ENCODE measurements around the gene OOSP3.

DNA sequence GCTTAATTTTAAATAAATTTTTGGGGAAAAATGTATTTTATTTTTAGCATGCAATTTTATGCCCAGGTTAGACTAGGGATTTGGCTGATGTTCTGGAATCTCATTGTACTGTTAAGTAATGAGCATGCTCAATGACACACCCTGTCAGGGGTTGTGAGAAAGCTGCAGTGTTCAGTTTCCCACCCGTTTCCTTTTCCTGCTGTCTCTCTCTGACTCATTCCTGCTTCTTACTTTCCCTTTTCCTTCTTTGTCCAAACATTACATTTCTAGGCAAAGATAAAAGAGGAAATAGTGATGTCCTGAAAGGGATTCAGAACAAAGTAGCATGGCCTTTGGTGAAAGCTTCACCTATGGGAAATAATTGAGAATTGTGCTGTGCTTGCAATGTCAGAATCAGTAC is 22.7 kb downstream of the OOSP3 start:
- TF ChIP-seq TP53 (CRISPR knock-in tag; IDR thresholded peaks at IDR 0.05), result no peak
- TF ChIP-seq, protein P1, sequence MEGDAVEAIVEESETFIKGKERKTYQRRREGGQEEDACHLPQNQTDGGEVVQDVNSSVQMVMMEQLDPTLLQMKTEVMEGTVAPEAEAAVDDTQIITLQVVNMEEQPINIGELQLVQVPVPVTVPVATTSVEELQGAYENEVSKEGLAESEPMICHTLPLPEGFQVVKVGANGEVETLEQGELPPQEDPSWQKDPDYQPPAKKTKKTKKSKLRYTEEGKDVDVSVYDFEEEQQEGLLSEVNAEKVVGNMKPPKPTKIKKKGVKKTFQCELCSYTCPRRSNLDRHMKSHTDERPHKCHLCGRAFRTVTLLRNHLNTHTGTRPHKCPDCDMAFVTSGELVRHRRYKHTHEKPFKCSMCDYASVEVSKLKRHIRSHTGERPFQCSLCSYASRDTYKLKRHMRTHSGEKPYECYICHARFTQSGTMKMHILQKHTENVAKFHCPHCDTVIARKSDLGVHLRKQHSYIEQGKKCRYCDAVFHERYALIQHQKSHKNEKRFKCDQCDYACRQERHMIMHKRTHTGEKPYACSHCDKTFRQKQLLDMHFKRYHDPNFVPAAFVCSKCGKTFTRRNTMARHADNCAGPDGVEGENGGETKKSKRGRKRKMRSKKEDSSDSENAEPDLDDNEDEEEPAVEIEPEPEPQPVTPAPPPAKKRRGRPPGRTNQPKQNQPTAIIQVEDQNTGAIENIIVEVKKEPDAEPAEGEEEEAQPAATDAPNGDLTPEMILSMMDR (IDR thresholded peaks at IDR 0.05), result no peak
- TF ChIP-seq, protein P2, sequence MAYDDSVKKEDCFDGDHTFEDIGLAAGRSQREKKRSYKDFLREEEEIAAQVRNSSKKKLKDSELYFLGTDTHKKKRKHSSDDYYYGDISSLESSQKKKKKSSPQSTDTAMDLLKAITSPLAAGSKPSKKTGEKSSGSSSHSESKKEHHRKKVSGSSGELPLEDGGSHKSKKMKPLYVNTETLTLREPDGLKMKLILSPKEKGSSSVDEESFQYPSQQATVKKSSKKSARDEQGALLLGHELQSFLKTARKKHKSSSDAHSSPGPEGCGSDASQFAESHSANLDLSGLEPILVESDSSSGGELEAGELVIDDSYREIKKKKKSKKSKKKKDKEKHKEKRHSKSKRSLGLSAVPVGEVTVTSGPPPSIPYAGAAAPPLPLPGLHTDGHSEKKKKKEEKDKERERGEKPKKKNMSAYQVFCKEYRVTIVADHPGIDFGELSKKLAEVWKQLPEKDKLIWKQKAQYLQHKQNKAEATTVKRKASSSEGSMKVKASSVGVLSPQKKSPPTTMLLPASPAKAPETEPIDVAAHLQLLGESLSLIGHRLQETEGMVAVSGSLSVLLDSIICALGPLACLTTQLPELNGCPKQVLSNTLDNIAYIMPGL (CRISPR knock-in tag; IDR thresholded peaks at IDR 0.05), result no peak
- no peak for TF ChIP-seq SP1 (CRISPR knock-in tag; conservative IDR thresholded peaks at IDR 0.05)
- TF ChIP-seq, protein P3, sequence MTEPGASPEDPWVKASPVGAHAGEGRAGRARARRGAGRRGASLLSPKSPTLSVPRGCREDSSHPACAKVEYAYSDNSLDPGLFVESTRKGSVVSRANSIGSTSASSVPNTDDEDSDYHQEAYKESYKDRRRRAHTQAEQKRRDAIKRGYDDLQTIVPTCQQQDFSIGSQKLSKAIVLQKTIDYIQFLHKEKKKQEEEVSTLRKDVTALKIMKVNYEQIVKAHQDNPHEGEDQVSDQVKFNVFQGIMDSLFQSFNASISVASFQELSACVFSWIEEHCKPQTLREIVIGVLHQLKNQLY (CRISPR knock-in tag; IDR thresholded peaks at IDR 0.05), result no peak
- TF ChIP-seq ZNF121 (CRISPR knock-in tag; IDR thresholded peaks at IDR 0.05), result no peak
- TF ChIP-seq, protein P4, sequence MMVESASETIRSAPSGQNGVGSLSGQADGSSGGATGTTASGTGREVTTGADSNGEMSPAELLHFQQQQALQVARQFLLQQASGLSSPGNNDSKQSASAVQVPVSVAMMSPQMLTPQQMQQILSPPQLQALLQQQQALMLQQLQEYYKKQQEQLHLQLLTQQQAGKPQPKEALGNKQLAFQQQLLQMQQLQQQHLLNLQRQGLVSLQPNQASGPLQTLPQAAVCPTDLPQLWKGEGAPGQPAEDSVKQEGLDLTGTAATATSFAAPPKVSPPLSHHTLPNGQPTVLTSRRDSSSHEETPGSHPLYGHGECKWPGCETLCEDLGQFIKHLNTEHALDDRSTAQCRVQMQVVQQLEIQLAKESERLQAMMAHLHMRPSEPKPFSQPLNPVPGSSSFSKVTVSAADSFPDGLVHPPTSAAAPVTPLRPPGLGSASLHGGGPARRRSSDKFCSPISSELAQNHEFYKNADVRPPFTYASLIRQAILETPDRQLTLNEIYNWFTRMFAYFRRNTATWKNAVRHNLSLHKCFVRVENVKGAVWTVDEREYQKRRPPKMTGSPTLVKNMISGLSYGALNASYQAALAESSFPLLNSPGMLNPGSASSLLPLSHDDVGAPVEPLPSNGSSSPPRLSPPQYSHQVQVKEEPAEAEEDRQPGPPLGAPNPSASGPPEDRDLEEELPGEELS (CRISPR knock-in tag; IDR thresholded peaks at IDR 0.05), result no peak
- TF ChIP-seq, protein P5, sequence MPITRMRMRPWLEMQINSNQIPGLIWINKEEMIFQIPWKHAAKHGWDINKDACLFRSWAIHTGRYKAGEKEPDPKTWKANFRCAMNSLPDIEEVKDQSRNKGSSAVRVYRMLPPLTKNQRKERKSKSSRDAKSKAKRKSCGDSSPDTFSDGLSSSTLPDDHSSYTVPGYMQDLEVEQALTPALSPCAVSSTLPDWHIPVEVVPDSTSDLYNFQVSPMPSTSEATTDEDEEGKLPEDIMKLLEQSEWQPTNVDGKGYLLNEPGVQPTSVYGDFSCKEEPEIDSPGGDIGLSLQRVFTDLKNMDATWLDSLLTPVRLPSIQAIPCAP (CRISPR knock-in tag; IDR thresholded peaks at IDR 0.05), result no peak
- TF ChIP-seq CREB1 (CRISPR knock-in tag; IDR thresholded peaks at IDR 0.05), result no peak
- no peak for TF ChIP-seq ELF4 (CRISPR knock-in tag; IDR thresholded peaks at IDR 0.05; ENCODE audit: low read depth)
- TF ChIP-seq CREM (CRISPR knock-in tag; IDR thresholded peaks at IDR 0.05), result no peak
